Chondrocyte (in vitro differentiated cells): Measurements from ENCODE around the gene LRRC27. TPM values are rescaled to one million over a fixed set of nuclear protein-coding genes. Genes with fewer than 3 reads are reported as not detected.

Source experiments
- DNase-seq: peaks from one replicate; pipeline ENCODE4 v3.0.0; 2021; ENCODE audit warnings: mixed read lengths, low spot score
- H3K27ac Mint-ChIP-seq: one replicate; pipeline ENCODE4 v1.8.0; 2021; ENCODE audit warnings: mild to moderate bottlenecking, moderate library complexity, mixed read lengths; ENCODE audit not compliant: unreplicated experiment
- H3K27me3 Mint-ChIP-seq: 2 replicates; pipeline ENCODE4 v1.8.0; 2021; ENCODE audit warnings: low read depth, mixed read lengths
- H3K36me3 Mint-ChIP-seq: 2 replicates; pipeline ENCODE4 v1.8.0; 2021; ENCODE audit warnings: low read depth, mixed read lengths
- H3K4me1 Mint-ChIP-seq: 2 replicates; pipeline ENCODE4 v1.8.0; 2021; ENCODE audit warnings: low read depth, mild to moderate bottlenecking, mixed read lengths
- H3K4me3 Mint-ChIP-seq: one replicate; pipeline ENCODE4 v1.8.0; 2021; ENCODE audit warnings: mild to moderate bottlenecking, moderate library complexity, mixed read lengths; ENCODE audit not compliant: unreplicated experiment
- H3K9me3 Mint-ChIP-seq: 2 replicates; pipeline ENCODE4 v1.8.0; 2021; ENCODE audit warnings: low read depth, mixed read lengths
- total RNA-seq: library from RNA; stranded (reverse); gene quantifications from 3 replicates; pipeline ENCODE4 v1.2.1, GENCODE V29; 2021
- TF ChIP-seq, protein P1 (sequence below): fragments of 200-600 bp; sonication (generic); IDR thresholded peaks from 2 replicates; pipeline ENCODE4 v1.5.0; 2021; ENCODE audit warnings: antibody characterized with exemption, mild to moderate bottlenecking, moderate library complexity

The LRRC27 gene
- total RNA-seq, 1 donor from 2014 or later: 13.2 TPM

DNA sequence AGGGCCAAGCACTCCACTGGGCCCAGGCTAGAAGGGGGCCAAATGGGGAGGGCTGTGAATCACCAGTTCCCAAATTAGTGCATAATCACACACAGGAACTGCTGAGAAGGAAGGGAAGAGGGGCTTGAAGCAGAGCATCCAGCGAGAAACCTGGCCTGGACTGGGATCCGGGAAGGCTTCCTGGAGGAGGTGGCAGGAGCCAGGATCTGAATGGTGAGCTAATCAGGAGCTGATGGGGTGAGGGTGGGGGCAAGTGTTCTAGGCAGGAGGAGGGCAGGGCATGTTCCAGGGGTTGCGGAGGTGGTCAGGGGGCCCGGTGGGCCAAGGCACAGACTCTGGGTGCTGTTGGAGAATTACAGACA, 77.7 kb downstream of the LRRC27 start:
- Mint-ChIP-seq H3K4me3 (no peak overlapping the region), H3K4me1 (peaks cover 49% of the 10 kb centered on the region), H3K27me3 (no peaks in the 10 kb centered on the region), H3K27ac (peak overlapping the region; percentile 8), H3K9me3 (no peaks in the 10 kb centered on the region), H3K36me3 (peaks cover 7% of the 10 kb centered on the region)
- TF ChIP-seq, protein P1, sequence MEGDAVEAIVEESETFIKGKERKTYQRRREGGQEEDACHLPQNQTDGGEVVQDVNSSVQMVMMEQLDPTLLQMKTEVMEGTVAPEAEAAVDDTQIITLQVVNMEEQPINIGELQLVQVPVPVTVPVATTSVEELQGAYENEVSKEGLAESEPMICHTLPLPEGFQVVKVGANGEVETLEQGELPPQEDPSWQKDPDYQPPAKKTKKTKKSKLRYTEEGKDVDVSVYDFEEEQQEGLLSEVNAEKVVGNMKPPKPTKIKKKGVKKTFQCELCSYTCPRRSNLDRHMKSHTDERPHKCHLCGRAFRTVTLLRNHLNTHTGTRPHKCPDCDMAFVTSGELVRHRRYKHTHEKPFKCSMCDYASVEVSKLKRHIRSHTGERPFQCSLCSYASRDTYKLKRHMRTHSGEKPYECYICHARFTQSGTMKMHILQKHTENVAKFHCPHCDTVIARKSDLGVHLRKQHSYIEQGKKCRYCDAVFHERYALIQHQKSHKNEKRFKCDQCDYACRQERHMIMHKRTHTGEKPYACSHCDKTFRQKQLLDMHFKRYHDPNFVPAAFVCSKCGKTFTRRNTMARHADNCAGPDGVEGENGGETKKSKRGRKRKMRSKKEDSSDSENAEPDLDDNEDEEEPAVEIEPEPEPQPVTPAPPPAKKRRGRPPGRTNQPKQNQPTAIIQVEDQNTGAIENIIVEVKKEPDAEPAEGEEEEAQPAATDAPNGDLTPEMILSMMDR: no peak
- DNase-seq: no peak

- Mint-ChIP-seq H3K4me1 (peaks cover 54% of the 10 kb centered on the region), H3K36me3 (peaks cover 8% of the 10 kb centered on the region), H3K27ac (no peak overlapping the region), H3K27me3 (no peaks in the 10 kb centered on the region), H3K9me3 (no peaks in the 10 kb centered on the region), H3K4me3 (no peak overlapping the region)
- TF ChIP-seq, protein P1: no peak
- DNase-seq: no peak
Observed at GRCh38 chr10:132410056-132410778, 78.2 kb downstream of the LRRC27 start.

DNA sequence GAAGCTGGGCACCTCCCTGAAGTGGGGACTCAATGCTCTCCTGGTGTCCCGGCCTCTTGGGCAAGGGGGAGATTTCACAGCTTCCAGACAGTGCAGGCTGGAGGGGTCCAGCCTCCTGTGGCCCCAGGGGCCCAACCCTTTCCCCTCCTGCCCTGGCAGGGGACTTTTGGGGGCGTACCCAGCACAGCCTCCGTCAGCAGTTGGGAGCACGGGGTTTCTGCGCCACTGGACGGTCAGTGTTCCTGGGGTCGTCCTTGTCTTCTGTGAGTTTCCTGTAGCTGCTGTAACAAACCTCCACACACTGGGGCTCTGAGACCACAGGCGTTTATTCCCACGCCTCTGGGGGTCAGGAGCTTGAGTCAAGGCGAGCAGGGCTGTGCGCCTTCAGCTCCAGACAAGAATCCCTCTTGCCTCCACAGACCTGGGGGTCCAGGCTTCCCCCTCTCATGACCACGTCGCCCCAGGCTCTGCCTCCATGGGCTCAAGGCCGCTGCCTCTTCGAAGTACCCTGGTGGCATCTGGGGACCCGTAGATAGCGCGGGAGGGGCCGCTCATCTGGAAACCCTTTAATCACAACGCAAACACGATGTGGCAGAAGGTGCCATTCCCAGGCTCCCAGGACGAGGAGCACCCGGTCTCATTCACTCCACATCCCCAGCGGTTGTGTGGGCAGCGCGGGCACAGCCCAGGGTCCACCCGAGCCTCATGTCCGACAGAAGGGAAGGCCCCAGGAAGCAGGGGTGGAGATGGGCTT, 79.0 kb downstream of the LRRC27 start:
- Mint-ChIP-seq H3K36me3 (peaks cover 7% of the 10 kb centered on the region), H3K27ac (peak overlapping the region; percentile 84), H3K9me3 (no peaks in the 10 kb centered on the region), H3K4me1 (peaks cover 58% of the 10 kb centered on the region), H3K27me3 (no peaks in the 10 kb centered on the region), H3K4me3 (no peak overlapping the region)
- TF ChIP-seq, protein P1: no peak
- DNase-seq: no peak

GRCh38 chr10:132411561-132412253, 79.7 kb downstream of the LRRC27 start:
- Mint-ChIP-seq H3K36me3 (peaks cover 5% of the 10 kb centered on the region), H3K9me3 (no peaks in the 10 kb centered on the region), H3K4me1 (peaks cover 58% of the 10 kb centered on the region), H3K27me3 (no peaks in the 10 kb centered on the region), H3K27ac (peak overlapping the region; percentile 84), H3K4me3 (peak overlapping the region; percentile 2)
- DNase-seq: no peak
- TF ChIP-seq, protein P1: peak; percentile 22
